Activated CD8-positive, alpha-beta T cell treated with anti-CD3 and anti-CD28 coated beads for 36 hours (primary cell): ENCODE measurements around the gene GALNT2. TPM values are rescaled to one million over a fixed set of nuclear protein-coding genes. Genes with fewer than 3 reads are reported as not detected.

Source experiments
- ATAC-seq: fragments of 200-7000 bp; cut with Tn5 transposase; one replicate; pipeline ENCODE4 v1.10.0; 2021; ENCODE audit warnings: mild to moderate bottlenecking, moderate library complexity
- CTCF ChIA-PET: fragments of 350-600 bp; sonication (Branson Sonifier 250); formaldehyde crosslinking; loops from one replicate; lab custom pipeline; 2021; ENCODE audit warnings: antibody characterized with exemption; lab: Charles Lee
- POLR2A ChIA-PET: fragments of 350-600 bp; sonication (Branson Sonifier 250); formaldehyde crosslinking; loops from one replicate; lab custom pipeline; 2021; ENCODE audit warnings: antibody characterized with exemption; lab: Charles Lee
- DNase-seq: peaks from one replicate; pipeline ENCODE4 v3.0.0-alpha.2; 2020
- H3K27ac Mint-ChIP-seq: one replicate; pipeline ENCODE4 v1.8.0; 2021; ENCODE audit warnings: mild to moderate bottlenecking, mixed read lengths
- H3K27me3 Mint-ChIP-seq: one replicate; pipeline ENCODE4 v1.8.0; 2021; ENCODE audit warnings: mixed read lengths
- H3K36me3 Mint-ChIP-seq: one replicate; pipeline ENCODE4 v1.8.0; 2021; ENCODE audit warnings: low read depth, mixed read lengths
- H3K4me1 Mint-ChIP-seq: one replicate; pipeline ENCODE4 v1.8.0; 2021; ENCODE audit warnings: low read depth, mixed read lengths
- H3K4me3 Mint-ChIP-seq: one replicate; pipeline ENCODE4 v1.8.0; 2021; ENCODE audit warnings: mild to moderate bottlenecking, moderate library complexity, mixed read lengths
- H3K9me3 Mint-ChIP-seq: one replicate; pipeline ENCODE4 v1.8.0; 2021; ENCODE audit warnings: mixed read lengths
- CTCF ChIP-seq: fragments of 200-600 bp; IDR thresholded peaks from one replicate; pipeline ENCODE4 v1.8.0; 2022; ENCODE audit warnings: antibody characterized with exemption, mild to moderate bottlenecking
- intact Hi-C: fragments of 100-400 bp; cut with micrococcal nuclease; formaldehyde crosslinking; loops from one replicate; pipeline ENCODE4 v1.10.0; 2022
- total RNA-seq, 2 experiments: library from RNA; stranded (reverse); gene quantifications; one replicate each; pipeline ENCODE4 v1.2.3, GENCODE V29; 2021

GALNT2 gene
- total RNA-seq, 2 experiments from 2014 or later: 40.1 to 42.3 TPM

DNA sequence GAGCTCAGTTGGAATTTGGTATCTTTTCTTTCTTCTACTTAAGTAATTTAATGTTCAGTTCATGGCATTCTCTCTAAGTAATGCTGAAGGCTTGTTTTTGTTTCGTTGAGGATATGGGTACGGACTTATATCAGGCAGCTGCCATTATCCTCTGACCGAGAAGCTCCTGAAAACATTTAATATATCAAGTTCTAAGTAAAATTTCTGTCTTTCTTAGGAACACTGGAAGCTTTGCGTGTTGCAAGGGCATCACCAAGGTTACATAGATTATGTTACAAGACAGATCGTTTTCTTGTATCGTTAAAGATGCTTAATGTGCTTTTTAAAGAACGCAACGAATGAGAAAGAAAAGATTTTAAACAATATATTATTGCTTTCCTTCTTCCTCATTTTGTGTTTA is 1.0 kb upstream of the GALNT2 start:
- H3K4me1 Mint-ChIP-seq: peaks cover 36% of the 10 kb centered on the region
- no peak for ATAC-seq
- H3K27ac Mint-ChIP-seq: peak overlapping the region; percentile 92
- peaks cover 3% of the 10 kb centered on the region for H3K36me3 Mint-ChIP-seq
- ChIA-PET POLR2A (interaction anchor here (0.8 to 1.3 kb wide), 3 partner anchors 38 to 88 kb away, joined by 3 read pairs; no protein-coding TSS in a partner anchor), CTCF (interaction anchor here (0.6 to 1.0 kb wide), 3 partner anchors 48 to 157 kb away, joined by 3 read pairs; no protein-coding TSS in a partner anchor)
- intact Hi-C loops: no loop called here
- peaks cover 5% of the 10 kb centered on the region for H3K9me3 Mint-ChIP-seq
- no peaks in the 10 kb centered on the region for H3K27me3 Mint-ChIP-seq
- H3K4me3 Mint-ChIP-seq: peak overlapping the region; percentile 85
- no peak for TF ChIP-seq CTCF
- no peak for DNase-seq

GRCh38 chr1:230067419-230067870 is 407 bp downstream of the GALNT2 start:
- ATAC-seq (peak; percentile 13), DNase-seq (peak; percentile 25)
- no peak for TF ChIP-seq CTCF
- peak overlapping the region; percentile 88 for H3K4me3 Mint-ChIP-seq
- H3K36me3 Mint-ChIP-seq: peaks cover 5% of the 10 kb centered on the region
- H3K27ac Mint-ChIP-seq: peak overlapping the region; percentile 90
- peaks cover 48% of the 10 kb centered on the region for H3K4me1 Mint-ChIP-seq
- intact Hi-C loops: no loop called here
- H3K27me3 Mint-ChIP-seq: no peaks in the 10 kb centered on the region
- CTCF ChIA-PET: interaction anchor here (1.0 kb wide), 1 partner anchor 43 kb away, joined by 4 read pairs; no protein-coding TSS in a partner anchor
- H3K9me3 Mint-ChIP-seq: peaks cover 3% of the 10 kb centered on the region
- POLR2A ChIA-PET: interaction anchor here (1.3 kb wide), 1 partner anchor 57 kb away, joined by 3 read pairs; no protein-coding TSS in a partner anchor

GRCh38 chr1:230067871-230068620 is 1.0 kb downstream of the GALNT2 start:
- DNase-seq (peak; percentile 26), ATAC-seq (no peak)
- no peak for TF ChIP-seq CTCF
- Mint-ChIP-seq H3K27ac (peak overlapping the region; percentile 90), H3K4me3 (peak overlapping the region; percentile 88), H3K9me3 (no peaks in the 10 kb centered on the region), H3K27me3 (no peaks in the 10 kb centered on the region), H3K36me3 (peaks cover 5% of the 10 kb centered on the region), H3K4me1 (peaks cover 54% of the 10 kb centered on the region)
- POLR2A ChIA-PET: interaction anchor here (1.0 to 1.6 kb wide), 5 partner anchors 10 to 40 kb away, joined by 3 to 7 read pairs (median 5); no protein-coding TSS in a partner anchor
- intact Hi-C loops: no loop called here
- CTCF ChIA-PET: interaction anchor here (4.4 kb wide), 1 partner anchor 12 kb away, joined by 21 read pairs; no protein-coding TSS in a partner anchor

DNA sequence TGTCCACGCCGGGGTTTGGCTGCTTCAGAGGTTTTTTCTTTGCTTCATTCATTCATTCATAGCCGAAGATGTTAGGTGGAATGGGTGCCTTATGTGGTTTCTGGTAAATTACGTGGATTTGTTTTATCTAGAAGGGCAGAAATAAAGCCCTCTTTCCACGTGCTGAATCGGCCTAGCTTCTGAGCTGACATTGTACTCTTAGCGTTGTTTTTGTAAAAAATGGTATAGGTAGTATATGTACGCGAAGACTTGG is 1.5 kb downstream of the GALNT2 start:
- peak overlapping the region; percentile 88 for H3K4me3 Mint-ChIP-seq
- H3K4me1 Mint-ChIP-seq: peaks cover 59% of the 10 kb centered on the region
- H3K9me3 Mint-ChIP-seq: no peaks in the 10 kb centered on the region
- H3K27ac Mint-ChIP-seq: peak overlapping the region; percentile 90
- DNase-seq (peak; percentile 37), ATAC-seq (no peak)
- H3K27me3 Mint-ChIP-seq: no peaks in the 10 kb centered on the region
- TF ChIP-seq CTCF: no peak
- ChIA-PET CTCF (interaction anchor here (1.5 to 4.4 kb wide), 2 partner anchors 11 to 408 kb away, joined by 3 to 21 read pairs; no protein-coding TSS in a partner anchor), POLR2A (interaction anchor here (1.0 to 1.6 kb wide), 5 partner anchors 9 to 40 kb away, joined by 3 to 7 read pairs (median 5); no protein-coding TSS in a partner anchor)
- intact Hi-C loops: no loop called here
- H3K36me3 Mint-ChIP-seq: peaks cover 5% of the 10 kb centered on the region
